Body of pancreas (tissue), 4 donors: ENCODE data around the gene TTC1.

Experiments used
- POLR2A ChIP-seq, 3 donors: fragments of 450-650 bp; IDR thresholded peaks; one replicate each; pipeline ENCODE4 v1.6.1; 2016; ENCODE audit warnings: antibody characterized with exemption in 3 of 3, mild to moderate bottlenecking in 2 of 3
- TF ChIP-seq, protein P1 (sequence below), 7 experiments: fragments of 450-650 bp in 4 of 7; fragments of 200-600 bp in 3 of 7; sonication (generic) in 3 of 7; IDR thresholded peaks; one replicate each; pipeline ENCODE4 v1.5.1; 2016 to 2019; ENCODE audit warnings: antibody characterized with exemption in 7 of 7

- TF ChIP-seq, protein P1, sequence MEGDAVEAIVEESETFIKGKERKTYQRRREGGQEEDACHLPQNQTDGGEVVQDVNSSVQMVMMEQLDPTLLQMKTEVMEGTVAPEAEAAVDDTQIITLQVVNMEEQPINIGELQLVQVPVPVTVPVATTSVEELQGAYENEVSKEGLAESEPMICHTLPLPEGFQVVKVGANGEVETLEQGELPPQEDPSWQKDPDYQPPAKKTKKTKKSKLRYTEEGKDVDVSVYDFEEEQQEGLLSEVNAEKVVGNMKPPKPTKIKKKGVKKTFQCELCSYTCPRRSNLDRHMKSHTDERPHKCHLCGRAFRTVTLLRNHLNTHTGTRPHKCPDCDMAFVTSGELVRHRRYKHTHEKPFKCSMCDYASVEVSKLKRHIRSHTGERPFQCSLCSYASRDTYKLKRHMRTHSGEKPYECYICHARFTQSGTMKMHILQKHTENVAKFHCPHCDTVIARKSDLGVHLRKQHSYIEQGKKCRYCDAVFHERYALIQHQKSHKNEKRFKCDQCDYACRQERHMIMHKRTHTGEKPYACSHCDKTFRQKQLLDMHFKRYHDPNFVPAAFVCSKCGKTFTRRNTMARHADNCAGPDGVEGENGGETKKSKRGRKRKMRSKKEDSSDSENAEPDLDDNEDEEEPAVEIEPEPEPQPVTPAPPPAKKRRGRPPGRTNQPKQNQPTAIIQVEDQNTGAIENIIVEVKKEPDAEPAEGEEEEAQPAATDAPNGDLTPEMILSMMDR (IDR thresholded peaks at IDR 0.05), result no peak
- no peak for TF ChIP-seq POLR2A (IDR thresholded peaks at IDR 0.05)
Measured at GRCh38 chr5:160029540-160030139, 20.7 kb downstream of the TTC1 start.
